K562 (cell line): ENCODE measurements around the gene MIP. TPM values are rescaled to one million over a fixed set of nuclear protein-coding genes. Genes with fewer than 3 reads are reported as not detected.

Experiments
- ATAC-seq: fragments of 200-7000 bp; cut with Tn5 transposase; 3 replicates; pipeline ENCODE4 v1.9.1; 2020; ENCODE audit warnings: moderate library complexity
- BruUV-seq: library from RNA; stranded (reverse); fragments of 400-500 nt; replicated peaks from 2 replicates; lab custom pipeline; 2021; lab: Mats Ljungman, UMichigan
- CTCF ChIA-PET: fragments of 300-600 bp; formaldehyde crosslinking; extraction: SDS; loops from one replicate; lab custom pipeline; 2021; ENCODE audit warnings: low intra/inter-chr PET ratio; lab: Yijun Ruan, JAX
- POLR2A ChIA-PET: fragments of 300-600, 350-650 bp; sonication (Branson Sonifier 250); formaldehyde crosslinking; extraction: SDS; loops from one replicate; lab custom pipeline; 2021; ENCODE audit warnings: antibody characterized with exemption, inconsistent platforms; lab: Yijun Ruan, JAX
- DNase-seq, 4 experiments: peaks; one replicate each; pipeline versions ENCODE4 v3.0.0 to v3.0.0-alpha.2; 2011 to 2018; ENCODE audit warnings: low spot score in 3 of 4, mixed read lengths in 3 of 4; ENCODE audit errors: extremely low read depth in 1 of 4
- FAIRE-seq: peaks from 2 replicates; lab custom pipeline; 2011; peaks lifted over from hg19 to GRCh38; lab: Jason Lieb, UNC
- H2AFZ ChIP-seq: 2 replicates; pipeline ENCODE4 v1.6.0; 2011; ENCODE audit warnings: low read depth, low read length, control low read depth, inconsistent platforms
- H3K27ac ChIP-seq: fragments of 200-600 bp; 3 replicates; pipeline ENCODE4 v1.8.0; 2011; ENCODE audit warnings: low read depth, mild to moderate bottlenecking, control low read depth, inconsistent platforms, low read length, moderate library complexity, mixed read lengths; ENCODE audit errors: extremely low read depth
- H3K27me3 ChIP-seq, 2 experiments: fragments of 300-600 bp in 1 of 2; 2 replicates in 1 of 2; 3 replicates in 1 of 2; pipeline versions ENCODE4 v1.6.0 to v1.8.0; 2011; ENCODE audit warnings: inconsistent platforms in 2 of 2, low read length in 2 of 2, mild to moderate bottlenecking in 1 of 2, mixed read lengths in 1 of 2, moderate library complexity in 1 of 2; ENCODE audit not compliant: control insufficient read depth in 2 of 2, insufficient read depth in 2 of 2
- H3K36me3 ChIP-seq: fragments of 300-600 bp; 3 replicates; pipeline ENCODE4 v1.8.0; 2011; ENCODE audit warnings: mild to moderate bottlenecking, low read length, inconsistent platforms; ENCODE audit not compliant: control insufficient read depth, insufficient read depth
- H3K4me1 ChIP-seq, 2 experiments: fragments of 200-600 bp in 1 of 2; replicated peaks in 1 of 2; 2 replicates in 1 of 2; 3 replicates in 1 of 2; pipeline versions ENCODE4 v1.5.1 to v1.8.0; 2011; ENCODE audit warnings: inconsistent platforms in 2 of 2, low read length in 2 of 2, mild to moderate bottlenecking in 1 of 2, mixed read lengths in 1 of 2, moderate library complexity in 1 of 2; ENCODE audit not compliant: control insufficient read depth in 2 of 2, insufficient read depth in 2 of 2
- H3K4me2 ChIP-seq: 2 replicates; pipeline ENCODE4 v1.6.1; 2011; ENCODE audit warnings: low read length, control low read depth, inconsistent platforms, mixed read lengths; ENCODE audit not compliant: insufficient read depth
- H3K4me3 ChIP-seq: fragments of 200-600 bp; sonication (generic), shearing (Covaris generic); 2 replicates; pipeline ENCODE4 v1.5.1; 2016; ENCODE audit warnings: control low read depth, inconsistent platforms
- H3K79me2 ChIP-seq: fragments of 200-600 bp; 3 replicates; pipeline ENCODE4 v1.8.0; 2011; ENCODE audit warnings: low read length, inconsistent platforms; ENCODE audit not compliant: control insufficient read depth, insufficient read depth
- H3K9ac ChIP-seq, 2 experiments: 2 replicates each; pipeline versions ENCODE4 v1.6.0 to v1.6.1; 2011; ENCODE audit warnings: low read depth in 2 of 2, low read length in 2 of 2, control low read depth in 1 of 2, inconsistent platforms in 1 of 2, mild to moderate bottlenecking in 1 of 2, mixed read lengths in 1 of 2; ENCODE audit not compliant: insufficient read depth in 1 of 2
- H3K9me1 ChIP-seq: one replicate; pipeline ENCODE4 v1.6.0; 2011; ENCODE audit warnings: inconsistent platforms, mild to moderate bottlenecking, low read length, moderate library complexity; ENCODE audit not compliant: control insufficient read depth, insufficient read depth
- H3K9me3 ChIP-seq: replicated peaks from 2 replicates; pipeline ENCODE4 v1.5.1; 2011; ENCODE audit warnings: low read depth, low read length, inconsistent platforms; ENCODE audit not compliant: control insufficient read depth, insufficient read depth
- H4K20me1 ChIP-seq: replicated peaks from 2 replicates; pipeline ENCODE4 v1.6.1; 2011; ENCODE audit warnings: low read length, inconsistent platforms, mixed read lengths; ENCODE audit not compliant: control insufficient read depth, insufficient read depth
- CCNT2 ChIP-seq: IDR thresholded peaks from 2 replicates; pipeline ENCODE4 v1.6.1; 2011; ENCODE audit warnings: borderline replicate concordance, low read depth, mild to moderate bottlenecking, moderate library complexity, mixed read lengths, low read length; ENCODE audit not compliant: insufficient read length; ENCODE audit errors: extremely low read depth
- DNMT1 ChIP-seq: fragments of 450-650 bp; IDR thresholded peaks from 2 replicates; pipeline ENCODE4 v1.6.1; 2016; ENCODE audit warnings: antibody characterized with exemption, mild to moderate bottlenecking
- GTF2F1 ChIP-seq: IDR thresholded peaks from 2 replicates; pipeline ENCODE4 v1.6.1; 2011; ENCODE audit warnings: low read depth, low read length, improper control_type of control experiment
- NR0B1 ChIP-seq: fragments of 450-650 bp; IDR thresholded peaks from one replicate; pipeline ENCODE4 v1.6.1; 2018; ENCODE audit warnings: mild to moderate bottlenecking, moderate library complexity; ENCODE audit not compliant: partially characterized antibody
- POLR2B ChIP-seq: fragments of 450-650 bp; IDR thresholded peaks from 2 replicates; pipeline ENCODE4 v1.6.1; 2018; ENCODE audit warnings: low read depth; ENCODE audit not compliant: partially characterized antibody
- SMAD1 ChIP-seq: fragments of 150-350 bp; IDR thresholded peaks from 2 replicates; pipeline ENCODE4 v1.6.1; 2014; ENCODE audit warnings: low read length, low read depth; ENCODE audit not compliant: partially characterized antibody
- ZC3H4 ChIP-seq: sonication (generic); formaldehyde crosslinking; IDR thresholded peaks from 2 replicates; pipeline ENCODE4 v1.9.0; 2021; ENCODE audit warnings: missing genetic modification reagents, borderline replicate concordance
- ZNF143 ChIP-seq: sonication (generic); formaldehyde crosslinking; IDR thresholded peaks from 2 replicates; pipeline ENCODE4 v1.9.0; 2022; ENCODE audit warnings: mild to moderate bottlenecking, missing genetic modification reagents
- WGBS: fragments of 100-300 bp; shearing (Covaris generic); methylation state at CpG from one replicate; pipeline ENCODE4 v1.1.6; 2016; ENCODE audit warnings: low coverage, mixed read lengths; ENCODE audit not compliant: insufficient coverage; ENCODE audit errors: missing lambda C conversion rate; 5-methylcytosine and 5-hydroxymethylcytosine counted together
- in situ Hi-C: fragments of 300-500 bp; cut with MboI; formaldehyde crosslinking; loops from 4 replicates; pipeline ENCODE4 v1.15.0; 2018; ENCODE audit warnings: inconsistent platforms, mixed read lengths
- intact Hi-C: fragments of 100-400 bp; cut with micrococcal nuclease; formaldehyde crosslinking; loops from 2 replicates; pipeline ENCODE4 v1.14.2; 2022
- polyA plus RNA-seq, 8 experiments: library from polyadenylated mRNA; depleted of rRNA in 4 of 8; stranded (reverse) in 5 of 8; unstranded in 3 of 8; fragments of >200 nt; fragmentation: Nextera tagmentation in 2 of 8; fragmentation: Illumina TruSeq in 1 of 8; extraction: Ambion mirVana in 2 of 8; extraction: Trizol in 1 of 8; gene quantifications; 2 replicates each; pipeline versions ENCODE4 v1.2.1 to v1.2.3, GENCODE V29; 2011 to 2014; ENCODE audit warnings: inconsistent platforms in 1 of 8, missing spikeins in 1 of 8
- total RNA-seq, 7 experiments: library from RNA; depleted of rRNA in 6 of 7; stranded (reverse); fragments of >200 nt in 6 of 7; fragmentation: Illumina TruSeq in 2 of 7; extraction: Trizol in 2 of 7; gene quantifications; 2 replicates each; pipeline versions ENCODE4 v1.2.1 to v1.2.3, GENCODE V29; 2011 to 2021; ENCODE audit warnings: low replicate concordance in 1 of 7

Gene MIP
- total and polyA plus RNA-seq, 9 of the 15 experiments (the other 6 are each of a cell fraction or from before 2014, with no cell fraction given): 0.09 to 0.36 (median 0.19) TPM; not detected in 5

- Histone ChIP-seq H3K79me2 (no peaks in the 10 kb centered on the region), H3K4me1 (peaks cover 2 to 17% of the 10 kb centered on the region in 2 experiments; a peak in 2 of 5 replicates), H4K20me1 (0 out of 2 replicates have a peak, but pooled peaks cover 2% of the 10 kb centered on the region), H3K36me3 (no peaks in the 10 kb centered on the region), H3K27ac (no peak overlapping the region), H2AFZ (no peak overlapping the region), H3K4me2 (no peak overlapping the region), H3K9me1 (no peaks in the 10 kb centered on the region), H3K9me3 (no peaks in the 10 kb centered on the region), H3K9ac (no peak overlapping the region), H3K27me3 (peaks cover 18 to 29% of the 10 kb centered on the region in 2 experiments), H3K4me3 (no peak overlapping the region)
- TF ChIP-seq CCNT2 (no peak), GTF2F1 (no peak), SMAD1 (no peak), POLR2B (no peak), ZC3H4 (CRISPR knock-in tag) (no peak), ZNF143 (CRISPR knock-in tag) (no peak), NR0B1 (no peak), DNMT1 (no peak)
- in situ Hi-C loops (no loop called here), intact Hi-C loops (no loop called here)
- DNase-seq: no peak
- CTCF ChIA-PET: no interaction called here
- 9% methylated on average over 1 of the region's 1 CpG for WGBS
- no peak for FAIRE-seq
- no TSS peak for BruUV-seq
- POLR2A ChIA-PET: interaction anchor here (0.8 to 1.9 kb wide), 3 partner anchors 14 to 315 kb away, joined by 3 to 9 read pairs (median 7); no protein-coding TSS in a partner anchor
- no peak for ATAC-seq
Measured at GRCh38 chr12:56484566-56484965, 30.1 kb upstream of the MIP start.
